HAP-1 (cell line): ENCODE data around the gene ARHGAP25.
"Not testable (repeated sequence)": the region's sequence is repeated elsewhere in the genome, so short reads cannot be mapped to it uniquely, and the experiment has no call there.

Experiments
- DNase-seq, 2 experiments: peaks; one replicate each; pipeline ENCODE4 v3.0.0-alpha.2; 2016 to 2020; ENCODE audit warnings: low spot score in 2 of 2
- H3K27me3 ChIP-seq: fragments of 250-450 bp; sonication (Bioruptor Pico); 2 replicates; pipeline ENCODE4 v1.5.1; 2020; ENCODE audit warnings: low read depth, mild to moderate bottlenecking, moderate library complexity
- H3K36me3 ChIP-seq: fragments of 250-450 bp; sonication (Bioruptor Pico); replicated peaks from 2 replicates; pipeline ENCODE4 v1.5.1; 2020; ENCODE audit warnings: mild to moderate bottlenecking
- H3K4me1 ChIP-seq: fragments of 250-450 bp; sonication (Bioruptor Pico); 2 replicates; pipeline ENCODE4 v1.5.1; 2020; ENCODE audit warnings: mild to moderate bottlenecking
- H3K4me3 ChIP-seq: fragments of 250-450 bp; sonication (Bioruptor Pico); 2 replicates; pipeline ENCODE4 v1.5.1; 2020; ENCODE audit warnings: mild to moderate bottlenecking, moderate library complexity
- H3K9me3 ChIP-seq: fragments of 250-450 bp; sonication (Bioruptor Pico); 2 replicates; pipeline ENCODE4 v1.5.1; 2020; ENCODE audit warnings: mild to moderate bottlenecking, moderate library complexity
- in situ Hi-C: fragments of 300-500 bp; cut with MboI; formaldehyde crosslinking; loops from 3 replicates; pipeline ENCODE4 v1.14.3; 2020; ENCODE audit warnings: low sequenced_read_pairs, inconsistent platforms, mixed read lengths

The ARHGAP25 gene

GRCh38 chr2:68790600-68790999 lies 56.0 kb downstream of the ARHGAP25 start:
- H3K9me3 ChIP-seq, result no peaks in the 10 kb centered on the region
- in situ Hi-C loops, result no loop called here
- H3K4me3 ChIP-seq, result no peak overlapping the region

GRCh38 chr2:68791914-68792313 lies 57.3 kb downstream of the ARHGAP25 start:
- no peaks in the 10 kb centered on the region for H3K9me3 ChIP-seq
- no peaks in the 10 kb centered on the region for H3K36me3 ChIP-seq
- no peak for DNase-seq
- H3K27me3 ChIP-seq, result 0 out of 2 replicates have a peak, but pooled peaks cover 3% of the 10 kb centered on the region
- H3K4me3 ChIP-seq, result no peak overlapping the region
- no peaks in the 10 kb centered on the region for H3K4me1 ChIP-seq
- in situ Hi-C loops, result no loop called here

More at GRCh38 chr2:68790600-68790999, 56.0 kb downstream of the ARHGAP25 start:
- no peaks in the 10 kb centered on the region; the same call in 1 of the 2 replicates for H3K4me1 ChIP-seq
- H3K27me3 ChIP-seq, result 0 out of 2 replicates have a peak, but pooled peaks cover 1% of the 10 kb centered on the region
- no peak for DNase-seq
- no peaks in the 10 kb centered on the region for H3K36me3 ChIP-seq

DNA sequence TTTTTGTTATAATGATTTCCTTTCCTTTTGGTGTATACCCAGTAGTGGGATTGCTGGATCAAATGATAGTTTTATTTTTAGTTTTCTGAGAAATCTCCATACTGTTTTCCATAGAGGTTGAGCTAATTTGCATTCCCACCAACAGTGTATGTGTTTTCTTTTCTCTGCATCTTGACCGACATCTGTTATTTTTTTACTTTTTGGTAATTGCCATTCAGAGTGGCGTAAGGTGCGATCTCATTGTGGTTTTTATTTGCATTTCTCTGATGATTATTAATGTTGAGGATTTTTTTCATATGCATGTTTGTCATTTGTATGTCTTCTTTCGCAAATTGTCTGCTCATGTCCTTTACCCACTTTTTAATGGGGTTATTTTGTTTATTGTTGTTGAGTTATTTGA lies 58.1 kb downstream of the ARHGAP25 start:
- H3K4me1 ChIP-seq, result no peaks in the 10 kb centered on the region
- 0 out of 2 replicates have a peak, but pooled peaks cover 3% of the 10 kb centered on the region for H3K27me3 ChIP-seq
- no peak overlapping the region for H3K4me3 ChIP-seq
- H3K36me3 ChIP-seq, result no peaks in the 10 kb centered on the region
- in situ Hi-C loops, result no loop called here
- DNase-seq, result no peak
- no peaks in the 10 kb centered on the region for H3K9me3 ChIP-seq

DNA sequence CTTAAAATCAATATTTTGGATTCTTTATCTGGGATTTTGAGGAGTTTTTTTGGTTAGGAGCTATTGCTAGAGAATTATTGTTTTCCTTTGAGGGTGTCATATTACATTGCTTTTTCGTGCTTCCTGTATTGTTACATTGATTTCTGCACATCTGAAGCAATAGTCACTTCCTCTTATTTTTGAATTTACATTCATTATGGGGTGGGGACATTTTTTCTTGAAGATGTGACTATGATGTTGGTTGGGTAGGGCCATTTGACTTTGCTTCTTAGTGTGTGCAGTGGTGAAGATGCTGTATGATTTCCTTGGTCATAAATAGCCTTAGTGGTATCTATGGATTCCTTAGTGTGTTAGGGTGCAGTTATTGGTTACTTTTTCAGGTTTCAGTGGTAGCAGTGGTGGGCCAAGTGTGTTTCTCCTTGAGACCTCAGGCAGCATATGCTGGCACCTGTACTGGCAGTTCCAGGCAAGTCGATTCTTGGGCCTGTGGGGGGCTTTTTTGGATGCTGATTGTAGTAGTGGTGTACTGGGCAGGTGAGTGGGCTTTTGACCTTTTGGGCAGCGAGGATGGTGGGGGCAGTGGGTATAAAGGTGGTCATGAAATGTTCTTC lies 61.8 kb downstream of the ARHGAP25 start:
- DNase-seq, result no peak
- Histone ChIP-seq H3K4me3 (no peak overlapping the region), H3K9me3 (no peaks in the 10 kb centered on the region), H3K4me1 (no peaks in the 10 kb centered on the region), H3K27me3 (0 out of 2 replicates have a peak, but pooled peaks cover 3% of the 10 kb centered on the region), H3K36me3 (no peaks in the 10 kb centered on the region)
- in situ Hi-C loops, result no loop called here

- no peaks in the 10 kb centered on the region for H3K36me3 ChIP-seq
- no peaks in the 10 kb centered on the region for H3K9me3 ChIP-seq
- no peak for DNase-seq
- no peaks in the 10 kb centered on the region for H3K4me1 ChIP-seq
- in situ Hi-C loops, result no loop called here
- no peak overlapping the region for H3K4me3 ChIP-seq
- 0 out of 2 replicates have a peak, but pooled peaks cover 3% of the 10 kb centered on the region for H3K27me3 ChIP-seq
These were observed 64.0 kb downstream of the ARHGAP25 start for GRCh38 chr2:68798569-68798968.

DNA sequence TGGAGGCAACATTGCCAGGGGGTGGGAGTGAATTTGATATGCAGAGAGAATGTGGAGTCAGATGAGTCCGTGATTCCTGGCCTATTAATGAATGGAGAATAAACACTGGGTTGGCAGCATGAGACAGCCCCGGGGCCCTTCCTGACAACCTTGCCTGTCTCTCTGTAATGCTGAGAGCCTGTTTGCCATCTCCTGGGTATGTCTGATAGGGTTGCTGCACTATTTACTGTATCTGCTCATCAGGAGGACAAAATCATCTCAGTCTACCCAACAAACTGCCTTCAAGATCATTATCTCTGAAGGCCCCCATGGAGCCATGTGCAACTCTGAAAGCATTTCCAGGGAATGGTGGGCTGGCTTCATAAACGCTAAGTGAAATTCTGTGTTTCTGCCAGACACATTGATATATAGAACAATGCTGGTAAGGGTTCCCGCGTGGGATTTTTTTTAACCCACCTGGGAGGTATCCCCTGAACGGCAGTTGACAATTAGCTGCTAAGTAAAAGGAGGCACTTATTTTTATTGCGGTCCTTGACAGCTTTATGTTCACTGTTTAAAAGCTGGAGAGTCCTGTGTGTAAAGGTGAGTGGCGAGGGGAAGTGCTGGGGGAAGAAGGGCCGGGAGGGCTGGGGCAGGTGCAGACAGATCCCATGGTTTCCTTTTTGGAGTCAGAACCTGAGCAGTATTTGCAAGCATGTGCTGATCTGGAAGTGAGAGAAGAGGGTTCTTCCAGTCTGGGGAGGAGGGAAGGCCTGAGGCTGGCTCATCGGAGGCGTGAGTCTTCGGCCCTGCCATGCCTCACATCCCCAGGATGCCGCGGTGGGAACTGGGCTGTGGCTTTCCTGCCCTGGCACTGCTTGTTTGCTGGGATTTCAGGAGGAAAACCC lies 64.8 kb downstream of the ARHGAP25 start:
- Histone ChIP-seq H3K27me3 (0 out of 2 replicates have a peak, but pooled peaks cover 3% of the 10 kb centered on the region), H3K4me1 (no peaks in the 10 kb centered on the region), H3K9me3 (no peaks in the 10 kb centered on the region), H3K4me3 (no peak overlapping the region), H3K36me3 (no peaks in the 10 kb centered on the region)
- DNase-seq, result no peak
- in situ Hi-C loops, result no loop called here

DNA sequence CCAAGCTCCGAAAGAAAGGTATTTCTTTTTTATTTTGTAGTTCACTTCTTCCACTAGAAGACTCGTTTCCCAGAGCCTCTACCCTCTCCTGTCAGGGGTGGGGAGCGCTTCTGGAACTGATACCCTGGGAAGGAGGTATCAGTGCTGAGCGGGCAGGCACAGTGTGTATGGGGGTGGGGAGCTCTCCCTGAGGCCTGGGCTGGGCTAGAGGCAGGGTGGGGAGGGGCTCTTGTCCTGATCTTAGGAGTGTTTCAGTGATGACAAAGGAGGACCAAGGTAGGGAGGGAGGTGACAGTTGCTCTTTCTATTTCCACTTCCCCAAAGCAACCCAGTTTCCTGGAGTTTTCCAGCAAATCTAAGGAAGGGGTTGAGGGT lies 65.4 kb downstream of the ARHGAP25 start:
- Histone ChIP-seq H3K4me3 (no peak overlapping the region), H3K27me3 (0 out of 2 replicates have a peak, but pooled peaks cover 3% of the 10 kb centered on the region), H3K4me1 (no peaks in the 10 kb centered on the region), H3K9me3 (no peaks in the 10 kb centered on the region), H3K36me3 (no peaks in the 10 kb centered on the region)
- no peak for DNase-seq
- in situ Hi-C loops, result no loop called here

- in situ Hi-C loops, result no loop called here
- H3K27me3 ChIP-seq, result 0 out of 2 replicates have a peak, but pooled peaks cover 2% of the 10 kb centered on the region
- no peaks in the 10 kb centered on the region for H3K9me3 ChIP-seq
- H3K36me3 ChIP-seq, result no peaks in the 10 kb centered on the region
- H3K4me1 ChIP-seq, result no peaks in the 10 kb centered on the region
- H3K4me3 ChIP-seq, result no peak overlapping the region
- no peak for DNase-seq
These were observed 65.9 kb downstream of the ARHGAP25 start for GRCh38 chr2:68800517-68800916.

DNA sequence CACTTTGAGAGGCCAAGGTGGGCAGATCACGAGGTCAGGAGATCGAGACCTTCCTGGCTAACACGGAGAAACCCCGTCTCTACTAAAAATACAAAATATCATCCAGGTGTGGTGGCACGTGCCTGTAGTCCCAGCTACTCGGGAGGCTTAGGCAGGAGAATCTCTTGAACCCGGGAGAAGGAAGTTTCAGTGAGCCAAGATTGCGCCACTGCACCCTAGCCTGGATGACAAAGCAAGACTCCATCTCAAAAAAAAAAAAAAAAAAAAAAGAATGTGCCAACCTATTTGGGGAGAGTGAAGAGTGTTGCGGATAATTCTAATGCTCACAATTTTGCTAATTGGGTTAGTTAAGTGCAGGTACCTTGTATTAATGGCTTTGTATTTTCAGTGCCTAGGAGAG lies 67.5 kb downstream of the ARHGAP25 start:
- H3K4me3 ChIP-seq, in situ Hi-C loops, H3K4me1 ChIP-seq, H3K27me3 ChIP-seq, H3K36me3 ChIP-seq, DNase-seq, H3K9me3 ChIP-seq: not testable (repeated sequence)

- Histone ChIP-seq H3K4me3 (no peak overlapping the region), H3K36me3 (no peaks in the 10 kb centered on the region), H3K9me3 (no peaks in the 10 kb centered on the region), H3K4me1 (no peaks in the 10 kb centered on the region), H3K27me3 (no peaks in the 10 kb centered on the region)
- no peak for DNase-seq
- in situ Hi-C loops, result no loop called here
These were observed 70.4 kb downstream of the ARHGAP25 start for GRCh38 chr2:68805025-68805424.

- Histone ChIP-seq H3K4me3 (no peak overlapping the region), H3K4me1 (no peaks in the 10 kb centered on the region), H3K36me3 (no peaks in the 10 kb centered on the region), H3K9me3 (no peaks in the 10 kb centered on the region), H3K27me3 (no peaks in the 10 kb centered on the region)
- DNase-seq, result no peak
- in situ Hi-C loops, result no loop called here
These were observed 72.0 kb downstream of the ARHGAP25 start for GRCh38 chr2:68806511-68807109.

DNA sequence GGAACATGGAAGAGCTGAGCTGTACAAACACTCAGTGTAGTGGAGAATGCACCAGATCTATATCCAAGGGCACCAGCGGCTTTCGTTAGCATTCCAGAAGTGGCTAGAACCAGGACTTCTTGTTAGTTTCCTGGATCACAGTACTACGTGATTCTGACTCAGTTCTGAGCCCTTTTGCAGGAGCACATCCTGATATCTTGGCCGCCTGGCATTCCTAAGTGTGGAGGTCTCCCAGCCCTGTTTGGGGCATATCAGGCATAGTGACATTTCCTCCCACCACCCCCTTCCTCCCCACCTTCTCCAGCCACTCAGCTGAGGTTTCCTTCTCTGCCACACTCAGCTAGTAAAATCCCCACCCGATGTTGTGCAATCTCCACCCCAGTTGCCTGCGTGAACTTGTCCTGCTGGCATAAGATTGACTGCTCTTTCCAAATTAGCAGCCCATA lies 73.2 kb downstream of the ARHGAP25 start:
- no peaks in the 10 kb centered on the region for H3K36me3 ChIP-seq
- in situ Hi-C loops, result no loop called here

GRCh38 chr2:68809324-68810240 lies 75.0 kb downstream of the ARHGAP25 start:
- DNase-seq, result no peak
- in situ Hi-C loops, result no loop called here
- Histone ChIP-seq H3K4me1 (no peaks in the 10 kb centered on the region), H3K27me3 (no peaks in the 10 kb centered on the region), H3K9me3 (no peaks in the 10 kb centered on the region), H3K4me3 (no peak overlapping the region), H3K36me3 (no peaks in the 10 kb centered on the region)

More for the DNA sequence above, 73.2 kb downstream of the ARHGAP25 start:
- Histone ChIP-seq H3K4me1 (no peaks in the 10 kb centered on the region), H3K9me3 (no peaks in the 10 kb centered on the region), H3K4me3 (no peak overlapping the region), H3K27me3 (no peaks in the 10 kb centered on the region)
- no peak for DNase-seq
